HG03521 (cell line): ENCODE data around the gene ENPP5.
"Not testable (repeated sequence)": the region's sequence is repeated elsewhere in the genome, so short reads cannot be mapped to it uniquely, and the experiment has no call there.

ENCODE experiments used
- ATAC-seq: cut with Tn5 transposase; IDR thresholded peaks from one replicate; pipeline ENCODE4 v1.9.1; 2021; ENCODE audit warnings: mild to moderate bottlenecking, moderate library complexity; ENCODE audit not compliant: unreplicated experiment

Gene ENPP5

GRCh38 chr6:46175976-46176375, 5.2 kb upstream of the ENPP5 start:
- no peak for ATAC-seq

- peak; percentile 86 for ATAC-seq
Observed at GRCh38 chr6:46175446-46175845, 4.7 kb upstream of the ENPP5 start.

- ATAC-seq = no peak
Observed at GRCh38 chr6:46174904-46175303, 4.1 kb upstream of the ENPP5 start.

- ATAC-seq = no peak
Observed at GRCh38 chr6:46172176-46172575, 1.4 kb upstream of the ENPP5 start.

GRCh38 chr6:46160102-46160501, 10.7 kb downstream of the ENPP5 start:
- ATAC-seq = no peak

GRCh38 chr6:46159229-46159628, 11.6 kb downstream of the ENPP5 start:
- no peak for ATAC-seq

GRCh38 chr6:46156701-46157100, 14.1 kb downstream of the ENPP5 start:
- no peak for ATAC-seq

- ATAC-seq = not testable (repeated sequence)
Observed at GRCh38 chr6:46149066-46149465, 21.7 kb downstream of the ENPP5 start.

GRCh38 chr6:46144270-46144669, 26.5 kb downstream of the ENPP5 start:
- ATAC-seq = no peak

- ATAC-seq = peak; percentile 52
Observed at GRCh38 chr6:46138281-46138680, 32.5 kb downstream of the ENPP5 start.

- peak; percentile 47 for ATAC-seq
Observed at GRCh38 chr6:46137387-46137786, 33.4 kb downstream of the ENPP5 start.

GRCh38 chr6:46136831-46137230, 33.9 kb downstream of the ENPP5 start:
- no peak for ATAC-seq

- ATAC-seq = no peak
Observed at GRCh38 chr6:46135176-46135575, 35.6 kb downstream of the ENPP5 start.

GRCh38 chr6:46134216-46134615, 36.6 kb downstream of the ENPP5 start:
- ATAC-seq = no peak

- ATAC-seq = not testable (repeated sequence)
Observed at GRCh38 chr6:46131291-46131690, 39.5 kb downstream of the ENPP5 start.

GRCh38 chr6:46130666-46131065, 40.1 kb downstream of the ENPP5 start:
- ATAC-seq = no peak

- ATAC-seq = peak; percentile 99
Observed at GRCh38 chr6:46129629-46130511, 40.9 kb downstream of the ENPP5 start, which contains the start of gene ENPP4. Gene ENPP4 (plus strand): TSS chr6:46129989. CDS start chr6:46139584, 9,595 bp downstream.

GRCh38 chr6:46129291-46129628, 41.5 kb downstream of the ENPP5 start:
- ATAC-seq = peak; percentile 6

GRCh38 chr6:46128476-46128875, 42.3 kb downstream of the ENPP5 start:
- ATAC-seq = no peak

GRCh38 chr6:46119679-46120078, 51.1 kb downstream of the ENPP5 start:
- not testable (repeated sequence) for ATAC-seq

- ATAC-seq = no peak
Observed at GRCh38 chr6:46118836-46119235, 51.9 kb downstream of the ENPP5 start.

GRCh38 chr6:46118157-46118556, 52.6 kb downstream of the ENPP5 start:
- ATAC-seq = no peak

GRCh38 chr6:46116289-46116688, 54.5 kb downstream of the ENPP5 start:
- no peak for ATAC-seq
